Right atrium auricular region (tissue), 2 donors: ENCODE results near the gene EEF2K. TPM values are rescaled to one million over a fixed set of nuclear protein-coding genes. Genes with fewer than 3 reads are reported as not detected.

Experiments
- DNase-seq: peaks from one replicate; pipeline ENCODE4 v3.0.0-alpha.2; 2019; ENCODE audit warnings: low spot score
- H3K27ac ChIP-seq, 2 donors: fragments of 200-600 bp; sonication (generic); 1 replicate in 1 of 2; 2 replicates in 1 of 2; pipeline ENCODE4 v1.5.1; 2016 to 2019
- H3K27me3 ChIP-seq, 2 donors: fragments of 200-600 bp; sonication (generic); one replicate each; pipeline versions ENCODE4 v1.5.1 to v1.6.0; 2017 to 2019
- H3K36me3 ChIP-seq: fragments of 200-600 bp; sonication (generic); one replicate; pipeline ENCODE4 v1.5.1; 2016
- H3K4me1 ChIP-seq, 2 donors: fragments of 200-600 bp; sonication (generic); one replicate each; pipeline versions ENCODE4 v1.5.1 to v1.6.0; 2017 to 2019
- H3K4me3 ChIP-seq, 2 donors: fragments of 200-600 bp; sonication (generic); 1 replicate in 1 of 2; 2 replicates in 1 of 2; pipeline ENCODE4 v1.5.1; 2017 to 2019; ENCODE audit warnings: mild to moderate bottlenecking in 1 of 2, moderate library complexity in 1 of 2
- H3K9me3 ChIP-seq, 2 donors: fragments of 200-600 bp; sonication (generic); one replicate each; pipeline ENCODE4 v1.5.1; 2019
- total RNA-seq, 2 donors: library from RNA; depleted of rRNA; stranded (reverse); fragments of >200 nt; gene quantifications; one replicate each; pipeline ENCODE4 v1.1.0, GENCODE V29; 2016
- TF ChIP-seq, protein P1 (sequence below), 2 donors: fragments of 200-600 bp; sonication (generic); IDR thresholded peaks; one replicate each; pipeline ENCODE4 v1.5.1; 2019; ENCODE audit warnings: antibody characterized with exemption in 2 of 2

The EEF2K gene
- total RNA-seq, 2 donors from 2014 or later, result 12.9 to 18.9 TPM

DNA sequence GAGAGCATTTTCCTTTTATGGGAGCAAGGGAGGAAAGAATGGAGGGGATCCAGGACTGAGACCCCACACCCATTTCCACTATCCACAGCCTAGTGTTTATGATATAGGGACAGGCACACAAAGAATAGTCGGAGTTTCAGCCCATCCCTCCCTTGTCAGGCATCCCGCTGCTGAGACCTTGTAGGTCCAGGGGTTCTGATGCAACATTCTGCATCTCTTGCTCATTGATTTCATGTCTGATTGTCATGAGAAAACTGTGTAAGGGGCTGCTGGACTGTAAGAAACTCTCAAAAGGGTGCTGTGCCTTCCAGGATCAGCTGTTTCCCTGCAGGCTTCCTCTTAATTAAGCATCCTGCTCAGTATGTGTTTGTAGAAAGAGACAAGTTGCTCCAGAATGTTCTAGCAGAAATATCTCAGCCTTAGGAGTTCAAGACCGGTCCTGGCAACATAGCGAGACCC is 85.8 kb downstream of the EEF2K start:
- Histone ChIP-seq H3K27me3 (no peaks in the 10 kb centered on the region), H3K9me3 (no peaks in the 10 kb centered on the region), H3K4me1 (peaks cover 0 to 8% of the 10 kb centered on the region in 2 donors), H3K4me3 (no peak overlapping the region), H3K36me3 (no peaks in the 10 kb centered on the region), H3K27ac (no peak overlapping the region)
- DNase-seq, result no peak
- TF ChIP-seq, protein P1, sequence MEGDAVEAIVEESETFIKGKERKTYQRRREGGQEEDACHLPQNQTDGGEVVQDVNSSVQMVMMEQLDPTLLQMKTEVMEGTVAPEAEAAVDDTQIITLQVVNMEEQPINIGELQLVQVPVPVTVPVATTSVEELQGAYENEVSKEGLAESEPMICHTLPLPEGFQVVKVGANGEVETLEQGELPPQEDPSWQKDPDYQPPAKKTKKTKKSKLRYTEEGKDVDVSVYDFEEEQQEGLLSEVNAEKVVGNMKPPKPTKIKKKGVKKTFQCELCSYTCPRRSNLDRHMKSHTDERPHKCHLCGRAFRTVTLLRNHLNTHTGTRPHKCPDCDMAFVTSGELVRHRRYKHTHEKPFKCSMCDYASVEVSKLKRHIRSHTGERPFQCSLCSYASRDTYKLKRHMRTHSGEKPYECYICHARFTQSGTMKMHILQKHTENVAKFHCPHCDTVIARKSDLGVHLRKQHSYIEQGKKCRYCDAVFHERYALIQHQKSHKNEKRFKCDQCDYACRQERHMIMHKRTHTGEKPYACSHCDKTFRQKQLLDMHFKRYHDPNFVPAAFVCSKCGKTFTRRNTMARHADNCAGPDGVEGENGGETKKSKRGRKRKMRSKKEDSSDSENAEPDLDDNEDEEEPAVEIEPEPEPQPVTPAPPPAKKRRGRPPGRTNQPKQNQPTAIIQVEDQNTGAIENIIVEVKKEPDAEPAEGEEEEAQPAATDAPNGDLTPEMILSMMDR (IDR thresholded peaks at IDR 0.05), result no peak

DNA sequence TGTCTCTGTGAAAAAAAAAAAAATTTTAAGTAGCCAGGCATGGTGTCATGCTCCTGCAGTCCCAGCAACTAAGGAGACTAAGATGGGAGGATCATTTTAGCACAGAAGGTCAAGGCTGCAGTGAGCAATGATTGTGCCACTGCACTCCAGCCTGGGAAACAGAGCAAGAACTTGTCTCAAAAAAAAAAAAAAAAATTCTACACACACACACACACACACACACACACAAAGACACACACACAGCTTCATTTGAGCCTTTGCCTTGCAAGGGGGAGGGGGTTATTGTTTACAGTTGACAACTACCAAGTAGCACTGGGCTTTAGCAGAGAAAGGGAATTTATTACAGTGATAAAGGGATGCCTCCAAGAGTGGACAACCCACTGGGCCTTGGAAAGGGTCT is 86.2 kb downstream of the EEF2K start:
- TF ChIP-seq, protein P1 (IDR thresholded peaks at IDR 0.05), result no peak
- Histone ChIP-seq H3K27ac (no peak overlapping the region), H3K27me3 (no peaks in the 10 kb centered on the region), H3K4me3 (no peak overlapping the region), H3K36me3 (no peaks in the 10 kb centered on the region), H3K9me3 (no peaks in the 10 kb centered on the region), H3K4me1 (peaks cover 0 to 8% of the 10 kb centered on the region in 2 donors)
- no peak for DNase-seq

DNA sequence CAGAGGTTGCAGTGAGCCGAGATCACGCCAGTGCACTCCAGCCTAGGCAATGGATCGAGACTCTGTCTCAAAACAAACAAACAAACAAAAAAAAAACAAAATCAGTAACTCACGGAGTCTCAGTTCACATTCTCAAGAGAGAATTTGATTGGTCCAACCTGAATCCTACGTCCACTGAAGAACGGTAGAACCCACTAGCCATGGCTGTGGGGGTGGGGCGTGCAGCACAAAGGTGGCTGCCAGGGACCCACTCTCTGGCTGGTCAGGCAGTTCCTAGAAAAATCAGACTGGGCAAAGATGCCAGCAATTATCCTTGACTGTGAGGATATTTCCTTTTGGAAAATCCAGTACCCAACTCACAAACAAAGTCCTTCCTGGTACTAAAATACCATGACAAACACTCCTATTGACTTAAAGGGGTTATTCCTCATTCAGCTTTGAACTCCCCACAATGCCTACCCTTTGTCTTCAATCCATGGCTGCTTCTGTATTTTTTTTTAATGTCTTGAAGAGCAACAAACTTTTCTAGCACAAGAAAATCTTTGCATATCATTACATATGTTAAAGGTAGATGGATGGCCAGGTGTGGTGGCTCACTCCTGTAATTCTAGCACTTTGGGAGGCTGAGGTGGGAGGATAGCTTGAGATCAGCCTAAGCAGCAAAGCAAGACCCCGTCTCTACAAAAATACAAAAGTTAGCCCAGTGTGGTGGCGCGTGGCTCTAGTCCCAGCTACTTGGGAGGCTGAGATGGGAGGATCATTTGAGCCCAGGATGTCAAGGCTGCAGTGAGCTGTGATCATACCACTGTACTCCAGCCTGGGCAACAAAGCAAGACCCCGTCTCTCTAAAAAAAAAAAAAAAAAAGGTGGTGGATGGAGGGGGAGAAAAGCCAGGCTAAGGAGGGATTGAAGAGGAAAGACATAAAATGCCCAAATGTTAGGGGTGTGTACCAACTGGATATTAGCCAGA is 87.3 kb downstream of the EEF2K start:
- Histone ChIP-seq H3K4me1 (peaks cover 0 to 8% of the 10 kb centered on the region in 2 donors), H3K27ac (no peak overlapping the region), H3K27me3 (no peaks in the 10 kb centered on the region), H3K4me3 (no peak overlapping the region), H3K9me3 (no peaks in the 10 kb centered on the region), H3K36me3 (no peaks in the 10 kb centered on the region)
- TF ChIP-seq, protein P1 (IDR thresholded peaks at IDR 0.05), result no peak
- no peak for DNase-seq

- H3K4me3 ChIP-seq, result peak overlapping the region; percentile 77 to 81
- peak overlapping the region; percentile 37 to 54 for H3K27ac ChIP-seq
- TF ChIP-seq, protein P1 (IDR thresholded peaks at IDR 0.05), result no peak
- no peaks in the 10 kb centered on the region for H3K27me3 ChIP-seq
- peaks cover 0 to 30% of the 10 kb centered on the region in 2 donors for H3K4me1 ChIP-seq
- no peaks in the 10 kb centered on the region for H3K36me3 ChIP-seq
- DNase-seq, result no peak
- H3K9me3 ChIP-seq, result no peaks in the 10 kb centered on the region
These were observed 90.4 kb downstream of the EEF2K start for GRCh38 chr16:22296225-22297113.

DNA sequence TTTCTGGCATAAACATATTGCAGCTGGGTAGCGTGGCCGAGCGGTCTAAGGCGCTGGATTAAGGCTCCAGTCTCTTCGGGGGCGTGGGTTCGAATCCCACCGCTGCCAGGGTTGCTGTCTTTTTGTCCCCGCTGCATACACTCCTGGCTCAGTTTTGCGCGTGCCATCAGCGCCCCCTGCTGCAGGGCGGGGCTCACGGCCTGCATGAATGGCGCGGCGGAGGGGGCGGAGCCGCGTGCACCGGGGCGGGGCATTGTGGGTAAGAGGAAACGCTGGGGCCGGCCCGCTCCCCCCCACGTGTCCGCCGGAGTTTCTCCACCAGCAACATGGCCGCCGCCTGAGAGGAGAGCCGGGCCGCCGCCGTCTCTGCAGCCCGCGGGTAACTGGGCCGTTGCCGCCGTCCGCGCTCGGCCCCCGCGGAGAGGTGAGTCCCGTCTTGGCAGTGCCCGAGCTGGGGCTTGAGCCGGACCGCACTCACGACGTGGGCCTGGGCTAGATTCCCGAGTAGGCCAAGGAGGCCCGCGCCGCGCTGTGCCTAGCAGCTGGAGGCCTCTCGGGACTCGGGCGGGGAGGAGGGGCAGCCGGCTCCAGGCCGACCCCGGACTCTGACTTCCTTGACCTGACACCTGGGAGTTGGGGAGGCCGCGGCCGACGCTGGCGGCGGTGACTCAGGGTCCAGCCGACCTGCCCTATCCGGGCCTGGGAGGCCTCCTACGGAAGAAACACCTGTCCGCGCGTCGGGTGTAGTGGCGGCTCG is 91.2 kb downstream of the EEF2K start, which contains the start of gene POLR3E:
Gene POLR3E (plus strand): TSS at position 296 of the 757 bp plus-strand sequence. CDS start 5,560 bp downstream, outside the sequence.
- H3K27me3 ChIP-seq, result no peaks in the 10 kb centered on the region
- no peaks in the 10 kb centered on the region for H3K9me3 ChIP-seq
- peak within 1 kb of the TSS; percentile 92 to 97 for H3K27ac ChIP-seq
- peak; percentile 100 for DNase-seq
- TF ChIP-seq, protein P1 (IDR thresholded peaks at IDR 0.05), result peak; percentile 84 to 95
- H3K36me3 ChIP-seq, result peaks cover 4% of the 10 kb centered on the region
- peaks cover 0 to 30% of the 10 kb centered on the region in 2 donors for H3K4me1 ChIP-seq
- peak within 1 kb of the TSS; percentile 77 to 81 for H3K4me3 ChIP-seq
